ENCODE measurements around the gene C11orf91.

GRCh38 chr11:33708985-33709384 is 8.4 kb upstream of the C11orf91 start:
- TF ChIP-seq CTCF (IDR thresholded peaks at IDR 0.05) (no peak), POLR2A (IDR thresholded peaks at IDR 0.05; ENCODE audit: low read depth) (no peak), POLR2AphosphoS5 (IDR thresholded peaks at IDR 0.05) (no peak), EP300 (IDR thresholded peaks at IDR 0.05) (no peak)

Data from esophagus muscularis mucosa (tissue), 4 donors.